Stimulated activated CD4-positive, alpha-beta T cell treated with anti-CD3 and anti-CD28 coated beads, TNF-alpha, amount 100 ng/mL, for 24 hours (primary cell): Measurements from ENCODE around the gene GPR160.
"Not testable (repeated sequence)": the region's sequence is repeated elsewhere in the genome, so short reads cannot be mapped to it uniquely, and the experiment has no call there.

Experiments used
- DNase-seq, 3 experiments: peaks; one replicate each; pipeline ENCODE4 v3.0.0-alpha.2; 2020; ENCODE audit warnings: low read depth in 3 of 3

Gene GPR160

DNA sequence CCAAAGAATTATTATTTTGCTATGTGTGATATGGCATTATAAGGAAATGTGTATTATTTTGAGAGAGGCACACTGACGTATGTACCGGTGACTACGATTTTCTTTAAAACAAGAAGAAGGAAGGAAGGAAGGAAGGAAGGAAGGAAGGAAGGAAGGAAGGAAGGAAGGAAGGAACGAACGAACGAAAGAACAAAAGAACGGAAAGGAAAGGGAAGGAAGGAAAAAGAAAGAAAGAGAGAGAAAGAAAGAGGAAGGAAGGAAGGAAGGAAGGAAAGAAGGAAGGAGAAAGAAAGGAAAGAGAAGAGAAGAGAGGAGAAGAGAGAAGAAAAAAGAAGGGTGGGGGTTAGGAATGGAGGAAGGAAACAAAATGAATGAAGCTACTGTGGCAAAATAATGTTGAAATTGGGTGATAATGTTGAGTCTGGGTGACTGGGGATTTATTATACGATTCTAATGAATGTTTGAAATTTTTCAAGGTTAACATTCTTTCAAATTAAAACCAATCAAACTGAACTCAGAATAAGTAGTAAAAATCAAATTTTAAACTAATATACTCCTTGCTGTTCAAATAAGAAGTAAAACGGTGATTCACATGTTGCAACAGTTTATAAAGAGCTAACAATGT, 73.5 kb downstream of the GPR160 start:
- DNase-seq = no peak

DNA sequence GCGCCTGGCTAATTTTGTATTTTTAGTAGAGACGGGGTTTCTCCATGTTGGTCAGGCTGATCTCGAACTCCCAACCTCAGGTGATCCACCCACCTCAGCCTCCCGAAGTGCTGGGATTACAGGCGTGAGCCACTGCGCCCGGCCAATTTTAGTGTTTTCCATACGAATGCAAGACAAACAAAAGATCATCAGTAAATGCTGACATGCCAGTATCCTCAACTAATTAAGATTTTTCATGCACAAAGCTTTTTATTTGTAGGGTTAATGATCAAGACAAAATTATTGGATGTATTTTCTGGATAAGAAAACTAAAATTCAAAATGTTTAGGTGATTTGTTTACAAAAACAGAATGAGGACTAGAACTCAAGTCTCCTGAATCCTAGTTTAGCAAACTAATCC, 76.4 kb downstream of the GPR160 start:
- DNase-seq = not testable (repeated sequence)

DNA sequence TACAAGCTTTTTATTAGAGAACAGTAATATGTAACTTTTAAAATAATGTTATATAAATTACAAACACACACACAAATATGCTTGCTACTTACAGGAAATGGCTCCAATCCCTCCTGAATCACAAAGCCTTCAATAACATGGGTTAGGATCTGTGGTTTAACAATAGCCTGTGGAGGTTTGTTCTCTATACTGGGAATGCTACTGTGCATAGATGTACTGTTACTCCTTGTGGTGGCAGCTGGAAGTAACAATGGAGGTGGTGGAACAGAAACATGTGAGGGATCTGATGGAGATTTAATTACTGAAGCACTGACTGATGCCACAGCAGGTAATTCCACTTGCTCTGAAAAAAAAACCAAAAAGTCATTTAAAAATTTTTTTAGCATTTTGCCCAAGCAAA, 79.3 kb downstream of the GPR160 start:
- DNase-seq = no peak

DNA sequence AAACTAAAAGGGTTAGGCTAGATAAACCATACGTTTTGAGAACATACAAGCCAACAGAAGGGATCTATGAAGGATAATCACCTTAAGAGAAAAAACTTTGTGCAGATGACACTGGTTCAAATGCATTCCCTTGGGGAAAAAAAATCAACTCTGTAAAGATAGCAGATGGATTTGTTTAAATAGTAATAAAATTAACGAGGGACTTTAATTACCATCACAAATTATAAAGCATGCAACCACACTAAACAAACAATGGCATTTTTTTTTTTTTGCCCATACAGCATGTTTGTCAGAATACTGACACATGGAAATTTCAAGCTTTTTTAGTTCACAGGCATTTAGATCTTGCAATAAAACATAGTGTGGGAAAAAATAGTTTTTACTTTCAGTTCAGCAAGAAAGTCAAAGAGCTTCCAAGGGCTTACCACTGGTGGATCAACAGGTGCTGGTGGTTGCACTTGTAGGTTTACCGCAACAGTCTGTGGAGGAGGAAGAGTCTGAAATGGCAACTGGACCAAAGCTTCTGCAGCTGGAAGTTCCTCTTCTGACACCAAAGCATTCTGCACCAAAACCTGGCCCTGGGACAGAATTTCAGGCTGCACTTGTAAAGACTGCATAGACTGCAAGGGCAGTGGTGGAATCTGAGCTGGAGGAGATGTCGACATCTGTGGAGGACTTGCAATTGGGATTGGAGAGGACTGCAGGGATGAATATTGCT, 90.6 kb downstream of the GPR160 start:
- no peak for DNase-seq

DNA sequence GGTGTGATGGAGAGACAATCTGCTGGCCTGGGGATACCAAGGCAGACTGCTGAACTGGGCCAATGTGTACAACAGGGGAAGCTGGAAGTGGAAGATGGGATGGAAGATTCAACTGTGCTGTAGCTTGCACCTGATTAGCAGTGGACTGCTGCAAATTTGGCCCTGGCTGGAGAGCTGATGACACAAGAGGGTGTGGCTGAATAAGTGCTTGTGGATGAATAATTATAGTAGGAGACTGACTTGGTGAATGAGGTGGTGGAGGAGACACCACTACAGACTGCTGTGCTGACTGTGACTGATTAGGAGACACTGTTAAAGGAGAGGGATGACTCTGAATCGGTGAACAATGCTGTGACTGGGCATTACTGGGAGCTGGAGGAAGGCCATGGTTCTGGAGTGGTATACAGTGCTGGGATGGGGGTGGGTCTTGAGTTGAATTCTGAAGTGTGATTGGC, 91.2 kb downstream of the GPR160 start:
- no peak for DNase-seq

DNA sequence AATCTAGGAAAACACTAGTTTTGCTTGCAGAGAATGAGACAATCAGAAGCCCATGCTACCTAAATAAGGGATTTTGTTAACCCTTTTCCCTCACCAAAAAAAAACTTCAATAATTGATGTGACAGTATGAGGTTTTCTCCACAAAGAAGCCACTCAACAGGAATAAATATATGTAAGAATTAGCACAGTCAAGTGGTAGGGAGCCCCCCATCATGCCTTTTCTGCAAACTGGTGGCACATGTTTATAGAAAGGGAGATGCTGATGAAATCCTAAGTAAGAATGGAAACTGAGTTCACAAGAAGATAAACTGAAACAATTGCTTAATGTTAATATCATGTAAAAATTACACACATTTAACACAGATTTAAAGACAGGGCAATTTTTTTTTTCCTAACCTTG, 92.7 kb downstream of the GPR160 start:
- no peak for DNase-seq

DNA sequence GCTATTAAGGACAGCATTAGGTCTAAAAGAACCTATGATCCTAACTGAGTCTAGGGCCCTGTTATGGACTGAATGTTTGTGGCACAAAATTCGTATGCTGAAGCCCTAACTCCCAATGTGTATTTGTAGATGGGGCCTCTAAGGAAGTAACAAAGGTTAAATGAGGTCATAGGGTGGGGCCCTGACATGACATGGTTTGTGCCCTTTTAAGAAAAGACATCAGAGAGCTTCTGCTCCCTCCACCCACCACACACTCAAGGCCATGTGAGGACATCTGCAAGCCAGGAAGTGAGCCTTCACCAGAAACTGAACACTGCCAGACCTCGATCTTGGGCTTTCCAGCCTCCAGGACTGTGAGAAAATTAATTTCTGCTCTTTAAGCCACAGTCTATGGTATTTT, 94.5 kb downstream of the GPR160 start:
- DNase-seq = peak in 1 of 3 experiments; percentile 18
